ENCODE data around the gene NAT16.
"Not testable (repeated sequence)": the region's sequence is repeated elsewhere in the genome, so short reads cannot be mapped to it uniquely, and the experiment has no call there.

The NAT16 gene

DNA sequence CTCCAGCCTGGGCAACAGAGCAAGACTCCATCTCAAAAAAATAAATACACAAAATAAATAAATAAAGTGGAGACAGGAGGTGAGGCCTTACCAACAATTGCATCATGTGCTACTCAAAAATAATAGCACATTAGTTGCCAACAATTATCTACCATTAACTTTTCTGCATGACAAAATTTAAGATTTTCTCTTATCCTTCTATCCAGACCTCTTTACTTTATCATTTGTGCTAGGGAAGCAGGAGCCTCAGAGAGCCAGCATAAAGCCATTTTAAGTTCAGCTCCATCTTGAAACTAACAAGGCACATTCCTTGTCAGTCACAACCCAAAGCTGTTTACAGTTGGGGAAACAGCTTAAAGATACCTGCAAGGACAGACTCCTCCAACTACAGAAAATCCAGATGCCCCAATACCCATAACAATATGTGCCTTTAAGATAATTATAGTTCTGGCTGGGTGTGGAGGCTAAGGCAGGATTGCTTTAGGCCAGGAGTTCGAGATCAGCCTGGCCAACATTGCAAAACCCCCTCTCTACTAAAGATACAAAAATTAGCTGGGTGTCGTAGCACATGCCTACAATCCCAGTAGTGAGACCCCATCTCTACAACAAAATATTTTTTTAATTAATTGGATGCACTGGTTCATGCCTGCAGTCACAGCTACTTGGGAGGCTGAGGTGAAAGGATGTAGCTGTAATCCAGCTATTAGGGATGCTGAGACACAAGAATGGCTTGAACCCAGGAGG is 28.0 kb downstream of the NAT16 start:
- no peak for TF ChIP-seq POLR2AphosphoS5 (IDR thresholded peaks at IDR 0.05; ENCODE audit: low read depth, low read length)
- no peak for TF ChIP-seq SPI1 (IDR thresholded peaks at IDR 0.05; ENCODE audit: low read depth, low read length)
- TF ChIP-seq POLR2A (IDR thresholded peaks at IDR 0.05; ENCODE audit: low read depth, low read length), result no peak
- TF ChIP-seq POU2F2 (IDR thresholded peaks at IDR 0.05; ENCODE audit: low read depth, low read length), result no peak
- TF ChIP-seq PAX5 (IDR thresholded peaks at IDR 0.05; ENCODE audit: insufficient read depth, low read length, severe bottlenecking), result no peak
- TF ChIP-seq TAF1 (IDR thresholded peaks at IDR 0.05; ENCODE audit: low read depth, low read length), result no peak
- FAIRE-seq (no peak), DNase-seq (ENCODE audit: insufficient read length, low spot score) (no peak)

DNA sequence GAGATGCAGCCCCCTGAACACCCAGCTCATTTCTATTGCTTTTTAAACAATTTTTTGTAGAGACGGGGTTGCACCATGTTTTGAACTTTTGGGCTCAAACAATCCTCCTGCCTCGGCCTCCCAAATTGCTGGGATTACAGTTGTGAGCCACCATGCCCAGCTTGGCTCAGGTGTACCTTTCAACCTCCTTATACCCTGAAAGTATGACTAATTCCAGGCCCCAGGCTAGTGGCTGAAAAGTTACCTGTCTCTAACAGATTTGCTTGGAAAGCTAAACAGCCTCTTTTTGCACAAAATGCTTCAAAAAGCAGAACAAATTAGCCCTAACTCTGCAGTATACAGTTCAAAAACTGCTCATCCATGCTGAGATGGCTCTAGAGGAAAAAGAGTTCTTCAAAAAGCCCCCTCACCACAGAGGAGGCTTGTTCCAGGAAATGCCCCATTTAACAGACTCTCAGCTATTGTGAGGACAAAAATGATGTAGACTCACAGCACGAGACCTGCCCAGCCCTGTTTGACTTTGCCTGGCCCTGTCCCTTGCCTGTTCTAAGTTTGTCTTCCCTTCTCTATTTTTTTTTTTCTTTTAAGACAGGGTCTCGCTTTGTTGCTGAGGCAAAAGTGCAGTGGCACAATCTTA is 39.2 kb downstream of the NAT16 start:
- TF ChIP-seq PAX5 (IDR thresholded peaks at IDR 0.05; ENCODE audit: insufficient read depth, low read length, severe bottlenecking) (no peak), SPI1 (IDR thresholded peaks at IDR 0.05; ENCODE audit: low read depth, low read length) (no peak), POLR2AphosphoS5 (IDR thresholded peaks at IDR 0.05; ENCODE audit: low read depth, low read length) (no peak), POLR2A (IDR thresholded peaks at IDR 0.05; ENCODE audit: low read depth, low read length) (no peak), POU2F2 (IDR thresholded peaks at IDR 0.05; ENCODE audit: low read depth, low read length) (no peak), TAF1 (IDR thresholded peaks at IDR 0.05; ENCODE audit: low read depth, low read length) (no peak)
- FAIRE-seq (no peak), DNase-seq (ENCODE audit: insufficient read length, low spot score) (no peak)

DNA sequence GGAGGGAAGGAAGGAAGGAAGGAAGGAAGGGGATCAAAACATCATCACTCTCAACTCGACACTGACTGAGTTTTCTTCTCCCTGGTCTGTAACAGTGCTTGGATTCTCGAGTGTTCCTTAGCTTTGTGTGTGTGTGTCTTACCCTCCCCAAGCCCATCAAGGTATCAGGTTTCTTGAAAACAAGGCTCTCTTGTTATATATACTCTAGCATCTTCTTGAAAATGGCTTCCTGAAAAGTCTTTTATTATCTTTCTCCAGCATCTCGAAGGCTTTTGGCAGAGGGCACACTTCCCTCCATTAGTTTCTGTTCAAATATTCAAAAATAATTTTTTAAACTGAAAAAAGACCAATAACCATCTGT is 39.8 kb downstream of the NAT16 start:
- FAIRE-seq, result no peak
- no peak for TF ChIP-seq TAF1 (IDR thresholded peaks at IDR 0.05; ENCODE audit: low read depth, low read length)
- TF ChIP-seq POLR2AphosphoS5 (IDR thresholded peaks at IDR 0.05; ENCODE audit: low read depth, low read length), result no peak
- TF ChIP-seq SPI1 (IDR thresholded peaks at IDR 0.05; ENCODE audit: low read depth, low read length), result no peak
- TF ChIP-seq PAX5 (IDR thresholded peaks at IDR 0.05; ENCODE audit: insufficient read depth, low read length, severe bottlenecking), result no peak
- no peak for TF ChIP-seq POU2F2 (IDR thresholded peaks at IDR 0.05; ENCODE audit: low read depth, low read length)
- TF ChIP-seq POLR2A (IDR thresholded peaks at IDR 0.05; ENCODE audit: low read depth, low read length), result no peak
- no peak for DNase-seq (ENCODE audit: insufficient read length, low spot score)

DNA sequence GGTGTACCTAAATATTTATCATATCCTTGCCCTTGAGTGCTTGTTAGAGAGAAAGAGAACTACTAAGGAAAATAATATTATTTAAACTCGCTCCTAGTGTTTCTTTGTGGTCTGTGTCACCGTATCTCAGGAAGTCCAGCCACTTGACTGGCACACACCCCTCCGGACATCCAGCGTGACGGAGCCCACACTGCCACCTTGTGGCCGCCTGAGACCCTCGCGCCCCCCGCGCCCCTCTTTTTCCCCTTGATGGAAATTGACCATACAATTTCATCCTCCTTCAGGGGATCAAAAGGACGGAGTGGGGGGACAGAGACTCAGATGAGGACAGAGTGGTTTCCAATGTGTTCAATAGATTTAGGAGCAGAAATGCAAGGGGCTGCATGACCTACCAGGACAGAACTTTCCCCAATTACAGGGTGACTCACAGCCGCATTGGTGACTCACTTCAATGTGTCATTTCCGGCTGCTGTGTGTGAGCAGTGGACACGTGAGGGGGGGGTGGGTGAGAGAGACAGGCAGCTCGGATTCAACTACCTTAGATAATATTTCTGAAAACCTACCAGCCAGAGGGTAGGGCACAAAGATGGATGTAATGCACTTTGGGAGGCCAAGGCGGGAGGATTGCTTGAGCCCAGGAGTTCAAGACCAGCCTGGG is 41.8 kb downstream of the NAT16 start:
- TF ChIP-seq POLR2A (IDR thresholded peaks at IDR 0.05; ENCODE audit: low read depth, low read length) (peak; percentile 40), POU2F2 (IDR thresholded peaks at IDR 0.05; ENCODE audit: low read depth, low read length) (0 out of 2 replicates have a peak, but pooled peaks have one; percentile 47), POLR2AphosphoS5 (IDR thresholded peaks at IDR 0.05; ENCODE audit: low read depth, low read length) (peak; percentile 54; the same call in 1 of the 2 replicates), SPI1 (IDR thresholded peaks at IDR 0.05; ENCODE audit: low read depth, low read length) (no peak), PAX5 (IDR thresholded peaks at IDR 0.05; ENCODE audit: insufficient read depth, low read length, severe bottlenecking) (no peak), TAF1 (IDR thresholded peaks at IDR 0.05; ENCODE audit: low read depth, low read length) (no peak)

DNA sequence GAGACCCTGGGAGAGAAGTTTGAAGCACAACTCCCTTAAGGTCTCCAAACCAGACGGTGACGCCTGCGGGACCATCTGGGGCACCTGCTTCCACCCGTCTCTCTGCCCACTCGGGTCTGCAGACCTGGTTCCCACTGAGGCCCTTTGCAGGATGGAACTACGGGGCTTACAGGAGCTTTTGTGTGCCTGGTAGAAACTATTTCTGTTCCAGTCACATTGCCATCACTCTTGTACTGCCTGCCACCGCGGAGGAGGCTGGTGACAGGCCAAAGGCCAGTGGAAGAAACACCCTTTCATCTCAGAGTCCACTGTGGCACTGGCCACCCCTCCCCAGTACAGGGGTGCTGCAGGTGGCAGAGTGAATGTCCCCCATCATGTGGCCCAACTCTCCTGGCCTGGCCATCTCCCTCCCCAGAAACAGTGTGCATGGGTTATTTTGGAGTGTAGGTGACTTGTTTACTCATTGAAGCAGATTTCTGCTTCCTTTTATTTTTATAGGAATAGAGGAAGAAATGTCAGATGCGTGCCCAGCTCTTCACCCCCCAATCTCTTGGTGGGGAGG is 42.4 kb downstream of the NAT16 start:
- FAIRE-seq (no peak), DNase-seq (ENCODE audit: insufficient read length, low spot score) (no peak)
- TF ChIP-seq SPI1 (IDR thresholded peaks at IDR 0.05; ENCODE audit: low read depth, low read length) (no peak), POU2F2 (IDR thresholded peaks at IDR 0.05; ENCODE audit: low read depth, low read length) (no peak), POLR2A (IDR thresholded peaks at IDR 0.05; ENCODE audit: low read depth, low read length) (no peak), POLR2AphosphoS5 (IDR thresholded peaks at IDR 0.05; ENCODE audit: low read depth, low read length) (no peak), TAF1 (IDR thresholded peaks at IDR 0.05; ENCODE audit: low read depth, low read length) (no peak), PAX5 (IDR thresholded peaks at IDR 0.05; ENCODE audit: insufficient read depth, low read length, severe bottlenecking) (no peak)

More for the DNA sequence above, 41.8 kb downstream of the NAT16 start:
- peak; percentile 85 for FAIRE-seq
- DNase-seq (ENCODE audit: insufficient read length, low spot score), result peak; percentile 56

DNA sequence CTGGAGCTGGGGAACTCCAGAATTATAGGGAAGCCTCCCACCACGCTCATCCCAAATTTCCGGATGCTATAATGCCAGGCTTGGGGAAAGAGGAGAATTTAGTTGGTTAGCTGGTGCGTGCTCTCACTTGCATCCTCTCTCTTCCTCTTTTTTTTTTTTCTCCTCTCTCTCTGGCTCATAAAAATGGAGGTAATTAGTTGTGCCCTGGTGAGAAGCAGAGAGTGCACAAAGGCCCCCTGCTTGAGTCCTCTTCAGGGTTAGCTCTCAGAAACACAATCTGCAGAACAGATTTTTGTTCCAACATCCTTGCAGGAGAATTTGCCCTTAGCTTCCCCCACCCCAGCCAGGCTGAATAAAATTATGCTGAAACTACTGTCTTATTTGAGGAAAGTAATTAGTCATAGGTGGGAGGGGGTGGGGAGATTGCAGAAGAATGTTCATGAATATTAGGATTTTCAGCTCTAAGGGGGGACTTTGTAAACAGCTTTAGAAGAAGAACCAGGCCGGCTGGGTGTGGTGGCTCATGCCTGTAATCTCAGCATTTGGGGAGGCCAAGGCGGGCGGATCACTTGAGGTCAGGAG is 45.6 kb downstream of the NAT16 start:
- FAIRE-seq (no peak), DNase-seq (ENCODE audit: insufficient read length, low spot score) (no peak)
- no peak for TF ChIP-seq POLR2AphosphoS5 (IDR thresholded peaks at IDR 0.05; ENCODE audit: low read depth, low read length)
- TF ChIP-seq POU2F2 (IDR thresholded peaks at IDR 0.05; ENCODE audit: low read depth, low read length), result no peak
- no peak for TF ChIP-seq TAF1 (IDR thresholded peaks at IDR 0.05; ENCODE audit: low read depth, low read length)
- peak; percentile 69 for TF ChIP-seq SPI1 (IDR thresholded peaks at IDR 0.05; ENCODE audit: low read depth, low read length)
- TF ChIP-seq PAX5 (IDR thresholded peaks at IDR 0.05; ENCODE audit: insufficient read depth, low read length, severe bottlenecking), result no peak

DNA sequence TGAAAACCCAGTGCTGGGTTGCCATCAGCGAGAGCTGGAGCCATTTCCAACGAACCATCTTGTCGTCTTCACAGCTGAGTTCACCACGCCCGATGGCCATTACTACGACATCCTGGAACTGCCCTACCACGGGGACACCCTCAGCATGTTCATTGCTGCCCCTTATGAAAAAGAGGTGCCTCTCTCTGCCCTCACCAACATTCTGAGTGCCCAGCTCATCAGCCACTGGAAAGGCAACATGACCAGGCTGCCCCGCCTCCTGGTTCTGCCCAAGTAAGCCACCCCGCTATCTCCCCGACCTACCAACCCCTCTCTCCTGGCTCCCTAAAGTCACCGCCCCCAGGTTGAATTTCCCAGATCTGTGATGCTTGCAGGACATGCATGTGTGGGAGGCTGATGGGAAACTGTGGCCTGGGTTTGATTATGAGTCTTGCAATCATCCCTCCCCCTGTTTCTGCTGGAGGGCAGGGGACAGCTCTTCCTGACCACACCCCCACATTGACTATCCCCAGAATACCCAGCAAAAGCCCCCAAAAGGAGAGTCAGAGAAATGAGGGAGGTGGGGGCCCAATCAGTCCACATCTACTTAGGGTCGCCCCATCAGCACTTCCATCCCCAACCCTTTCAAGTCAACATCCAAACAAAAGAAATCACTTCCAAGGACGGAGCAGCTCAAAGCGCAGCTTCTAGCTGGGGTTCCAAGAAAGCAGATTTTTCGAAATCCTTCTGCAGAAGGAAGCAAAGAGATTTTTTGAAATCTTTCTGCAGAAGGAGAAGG is 46.3 kb downstream of the NAT16 start:
- FAIRE-seq (no peak), DNase-seq (ENCODE audit: insufficient read length, low spot score) (no peak)
- TF ChIP-seq SPI1 (IDR thresholded peaks at IDR 0.05; ENCODE audit: low read depth, low read length), result no peak

DNA sequence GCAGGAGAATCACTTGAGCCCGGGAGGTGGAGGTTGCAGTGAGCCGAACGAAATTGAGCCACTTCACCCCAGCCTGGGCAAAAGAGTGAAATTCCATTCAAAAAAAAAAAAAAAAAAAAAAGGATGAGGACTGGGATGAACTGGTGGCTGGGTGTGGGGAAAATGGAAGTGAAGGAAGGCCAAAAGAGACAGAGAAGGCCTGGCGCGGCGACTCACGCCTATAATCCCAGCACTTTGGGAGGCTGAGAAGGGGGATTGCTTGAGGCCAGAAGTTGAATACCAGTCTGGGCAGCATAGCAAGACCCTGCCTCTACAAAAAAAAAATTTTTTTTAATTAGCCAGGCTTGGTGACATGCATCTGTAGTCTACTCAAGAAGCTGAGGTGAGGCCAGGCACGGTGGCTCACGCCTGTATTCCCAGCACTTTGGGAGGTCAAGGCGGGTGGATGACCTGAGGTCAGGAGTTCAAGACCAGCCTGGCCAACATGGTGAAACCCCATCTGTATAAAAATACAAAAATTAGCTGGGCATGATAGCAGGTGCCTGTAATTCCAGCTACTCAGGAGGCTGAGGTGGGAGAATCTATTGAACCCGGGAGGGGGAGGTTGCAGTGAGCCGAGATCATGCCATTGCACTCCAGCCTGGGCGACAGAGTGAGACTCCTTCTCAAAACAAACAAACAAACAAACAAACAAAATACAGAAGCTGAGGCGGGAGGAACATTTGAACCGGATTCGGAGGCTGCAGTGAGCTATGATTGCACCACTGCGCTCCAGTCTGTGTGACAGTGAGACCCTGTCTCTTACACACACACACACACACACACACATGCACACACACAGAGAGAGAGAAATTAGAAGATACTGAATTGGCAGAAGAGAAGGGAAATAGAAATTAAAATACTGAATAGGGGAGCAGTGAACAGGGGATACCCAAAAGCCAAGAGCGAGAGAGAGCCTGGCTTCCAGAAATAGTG is 47.2 kb downstream of the NAT16 start:
- DNase-seq (ENCODE audit: insufficient read length, low spot score); FAIRE-seq: not testable (repeated sequence)
